Transverse colon (tissue), 4 donors: ENCODE measurements around the gene CADM1. TPM values are rescaled to one million over a fixed set of nuclear protein-coding genes. Genes with fewer than 3 reads are reported as not detected.

Experiments used
- DNase-seq: peaks from one replicate; pipeline ENCODE4 v3.0.0-alpha.2; 2019
- H3K27ac ChIP-seq, 4 donors: fragments of 200-600 bp; sonication (generic); 2 replicates each; pipeline ENCODE4 v1.5.1; 2016 to 2018; ENCODE audit warnings: inconsistent platforms in 4 of 4
- H3K27me3 ChIP-seq: fragments of 200-600 bp; sonication (generic); 2 replicates; pipeline ENCODE4 v1.5.1; 2017; ENCODE audit warnings: inconsistent platforms
- H3K36me3 ChIP-seq, 4 donors: fragments of 200-600 bp; sonication (generic); 2 replicates each; pipeline ENCODE4 v1.5.1; 2017 to 2019; ENCODE audit warnings: inconsistent platforms in 4 of 4
- H3K4me1 ChIP-seq, 4 donors: fragments of 200-600 bp; sonication (generic); 2 replicates each; pipeline ENCODE4 v1.5.1; 2017 to 2020; ENCODE audit warnings: inconsistent platforms in 4 of 4
- H3K4me3 ChIP-seq, 4 donors: fragments of 200-600 bp; sonication (generic); 1 replicate in 1 of 4; 2 replicates in 3 of 4; pipeline versions ENCODE4 v1.5.1 to v1.6.1; 2017 to 2019; ENCODE audit warnings: inconsistent platforms in 4 of 4
- H3K9me3 ChIP-seq, 2 donors: fragments of 200-600 bp; sonication (generic); 2 replicates each; pipeline ENCODE4 v1.5.1; 2017 to 2019; ENCODE audit warnings: inconsistent platforms in 2 of 2
- CTCF ChIP-seq, 5 experiments: fragments of 200-600 bp in 3 of 5; fragments of 450-650 bp in 2 of 5; sonication (generic) in 3 of 5; IDR thresholded peaks; 1 replicate in 2 of 5; 2 replicates in 3 of 5; pipeline ENCODE4 v1.5.1; 2016 to 2017; ENCODE audit warnings: antibody characterized with exemption in 5 of 5, inconsistent platforms in 3 of 5, mild to moderate bottlenecking in 2 of 5, moderate library complexity in 1 of 5
- EP300 ChIP-seq: sonication (generic); formaldehyde crosslinking; IDR thresholded peaks from one replicate; pipeline ENCODE4 v1.6.1; 2017; ENCODE audit warnings: antibody characterized with exemption, low read depth
- POLR2A ChIP-seq: fragments of 450-650 bp; IDR thresholded peaks from one replicate; pipeline ENCODE4 v1.6.1; 2016; ENCODE audit warnings: antibody characterized with exemption, mild to moderate bottlenecking, moderate library complexity
- POLR2AphosphoS5 ChIP-seq, 3 donors: sonication (generic); formaldehyde crosslinking; IDR thresholded peaks; one replicate each; pipeline ENCODE4 v1.6.1; 2016; ENCODE audit warnings: antibody characterized with exemption in 3 of 3
- WGBS, 2 donors: methylation state at CpG; one replicate each; pipeline ENCODE4 v1.1.5; 2018; ENCODE audit warnings: low coverage in 1 of 2; 5-methylcytosine and 5-hydroxymethylcytosine counted together
- in situ Hi-C, 4 donors: fragments of 200-750 bp; cut with MboI; loops; one replicate each; pipeline versions ENCODE4 v1.15.0 to v1.15.1; 2017; ENCODE audit warnings: low sequenced_read_pairs in 3 of 4, low pct_ligation_motif_present in 1 of 4, low pct_unique_long_range_greater_than_20kb in 1 of 4
- intact Hi-C: fragments of 100-400 bp; cut with DNase I; formaldehyde crosslinking; loops from one replicate; pipeline ENCODE4 v1.15.1; 2023; ENCODE audit warnings: low total_unique reads
- total RNA-seq, 4 donors: library from RNA; depleted of rRNA; stranded (reverse); fragments of >200 nt; gene quantifications; one replicate each; pipeline ENCODE4 v1.1.0, GENCODE V29; 2016

CADM1 gene
- total RNA-seq, 4 donors from 2014 or later: 2.8 to 6.4 (median 3.7) TPM

GRCh38 chr11:115178705-115179104, 325.5 kb downstream of the CADM1 start:
- 89% methylated on average over 14 of the region's 14 CpGs; no CpG with 5 or more reads in 1 of the 2 donors for WGBS, 2 donors
- Histone ChIP-seq H3K27me3 (no peaks in the 10 kb centered on the region), H3K36me3 (no peaks in the 10 kb centered on the region), H3K4me3 (no peak overlapping the region), H3K4me1 (no peaks in the 10 kb centered on the region), H3K27ac (no peak overlapping the region), H3K9me3 (no peaks in the 10 kb centered on the region)
- DNase-seq: no peak
- in situ Hi-C loops: no loop called here
- intact Hi-C loops: no loop called here
- TF ChIP-seq EP300: no peak
- no peak for TF ChIP-seq POLR2AphosphoS5 (IDR thresholded peaks at IDR 0.05)
- TF ChIP-seq CTCF (IDR thresholded peaks at IDR 0.05): no peak
- TF ChIP-seq POLR2A: no peak

GRCh38 chr11:115173136-115173535, 331.1 kb downstream of the CADM1 start:
- 80 to 84% methylated on average over 5 to 19 of the region's 19 CpGs for WGBS, 2 donors
- DNase-seq: no peak
- Histone ChIP-seq H3K4me1 (no peaks in the 10 kb centered on the region), H3K9me3 (no peaks in the 10 kb centered on the region), H3K27ac (no peak overlapping the region), H3K36me3 (no peaks in the 10 kb centered on the region), H3K27me3 (no peaks in the 10 kb centered on the region), H3K4me3 (no peak overlapping the region)
- intact Hi-C loops: no loop called here
- in situ Hi-C loops: no loop called here
- no peak for TF ChIP-seq EP300
- no peak for TF ChIP-seq CTCF (IDR thresholded peaks at IDR 0.05)
- no peak for TF ChIP-seq POLR2AphosphoS5 (IDR thresholded peaks at IDR 0.05)
- TF ChIP-seq POLR2A: no peak

GRCh38 chr11:115170133-115170815, 333.9 kb downstream of the CADM1 start:
- in situ Hi-C loops: no loop called here
- Histone ChIP-seq H3K27ac (no peak overlapping the region), H3K4me1 (no peaks in the 10 kb centered on the region), H3K4me3 (no peak overlapping the region), H3K36me3 (no peaks in the 10 kb centered on the region), H3K27me3 (peaks cover 7% of the 10 kb centered on the region), H3K9me3 (no peaks in the 10 kb centered on the region)
- WGBS, 2 donors: 0 to 59% methylated on average over 1 to 8 of the region's 8 CpGs
- peak; percentile 37 for DNase-seq
- intact Hi-C loops: no loop called here
- TF ChIP-seq POLR2AphosphoS5 (IDR thresholded peaks at IDR 0.05): no peak
- peak; percentile 49 to 79 (median 63) for TF ChIP-seq CTCF (IDR thresholded peaks at IDR 0.05)

- in situ Hi-C loops (no loop called here), intact Hi-C loops (no loop called here)
- Histone ChIP-seq H3K4me1 (no peaks in the 10 kb centered on the region), H3K27ac (no peak overlapping the region), H3K9me3 (no peaks in the 10 kb centered on the region), H3K36me3 (no peaks in the 10 kb centered on the region), H3K4me3 (no peak overlapping the region), H3K27me3 (peaks cover 9% of the 10 kb centered on the region)
- WGBS, 2 donors: 57 to 76% methylated on average over 3 to 4 of the region's 4 CpGs
- DNase-seq: no peak
- TF ChIP-seq POLR2AphosphoS5 (IDR thresholded peaks at IDR 0.05): no peak
- no peak for TF ChIP-seq EP300
- TF ChIP-seq POLR2A: no peak
- TF ChIP-seq CTCF (IDR thresholded peaks at IDR 0.05): no peak
Observed at GRCh38 chr11:115169251-115169650, 335.0 kb downstream of the CADM1 start.
